ENCODE results near the gene ELAVL3.

The ELAVL3 gene

GRCh38 chr19:11495885-11496284 is 15.0 kb upstream of the ELAVL3 start:
- no peak for TF ChIP-seq EZH2phosphoT487 (IDR thresholded peaks at IDR 0.05; ENCODE audit: borderline replicate concordance)
- TF ChIP-seq CTCF (conservative IDR thresholded peaks at IDR 0.05; ENCODE audit: low read length), result no peak
- no peaks in the 10 kb centered on the region for H3K4me1 ChIP-seq (ENCODE audit: insufficient read depth, low read length, poor library complexity, severe bottlenecking)
- peaks cover 4% of the 10 kb centered on the region for H4K20me1 ChIP-seq (ENCODE audit: insufficient read depth, low read length, poor library complexity, severe bottlenecking)
- H2AFZ ChIP-seq (ENCODE audit: low read length), result no peak overlapping the region
- H3K4me3 ChIP-seq (ENCODE audit: low read length, poor library complexity, severe bottlenecking), result no peak overlapping the region
- H3K27me3 ChIP-seq (ENCODE audit: insufficient read depth, low read length, poor library complexity, severe bottlenecking), result no peaks in the 10 kb centered on the region
- H3K9me3 ChIP-seq (ENCODE audit: insufficient read depth, low read depth, low read length), result no peaks in the 10 kb centered on the region
- peaks cover 10% of the 10 kb centered on the region; the same call in 1 of the 2 replicates for H3K36me3 ChIP-seq (ENCODE audit: insufficient read depth, low read length)
- H3K4me2 ChIP-seq (ENCODE audit: low read depth, low read length, poor library complexity, severe bottlenecking), result no peak overlapping the region
- H3F3A ChIP-seq (ENCODE audit: low read depth), result no peaks in the 10 kb centered on the region
- H3K9me2 ChIP-seq (replicated peaks; ENCODE audit: low read depth, low read length), result no peaks in the 10 kb centered on the region
- H3K79me2 ChIP-seq (ENCODE audit: insufficient read depth, low read length), result no peaks in the 10 kb centered on the region
- H3K9ac ChIP-seq (ENCODE audit: low read depth, low read length, poor library complexity, severe bottlenecking), result no peak overlapping the region

GRCh38 chr19:11495481-11495880 is 14.6 kb upstream of the ELAVL3 start:
- no peaks in the 10 kb centered on the region for H3K79me2 ChIP-seq (ENCODE audit: insufficient read depth, low read length)
- H2AFZ ChIP-seq (ENCODE audit: low read length), result no peak overlapping the region
- TF ChIP-seq CTCF (conservative IDR thresholded peaks at IDR 0.05; ENCODE audit: low read length), result no peak
- no peak for TF ChIP-seq EZH2phosphoT487 (IDR thresholded peaks at IDR 0.05; ENCODE audit: borderline replicate concordance)
- H4K20me1 ChIP-seq (ENCODE audit: insufficient read depth, low read length, poor library complexity, severe bottlenecking), result peaks cover 4% of the 10 kb centered on the region
- H3K9ac ChIP-seq (ENCODE audit: low read depth, low read length, poor library complexity, severe bottlenecking), result no peak overlapping the region
- no peak overlapping the region for H3K4me3 ChIP-seq (ENCODE audit: low read length, poor library complexity, severe bottlenecking)
- no peaks in the 10 kb centered on the region for H3K9me3 ChIP-seq (ENCODE audit: insufficient read depth, low read depth, low read length)
- H3K4me1 ChIP-seq (ENCODE audit: insufficient read depth, low read length, poor library complexity, severe bottlenecking), result no peaks in the 10 kb centered on the region
- H3K36me3 ChIP-seq (ENCODE audit: insufficient read depth, low read length), result peaks cover 10% of the 10 kb centered on the region; the same call in 1 of the 2 replicates
- H3K4me2 ChIP-seq (ENCODE audit: low read depth, low read length, poor library complexity, severe bottlenecking), result no peak overlapping the region
- no peaks in the 10 kb centered on the region for H3F3A ChIP-seq (ENCODE audit: low read depth)
- H3K9me2 ChIP-seq (replicated peaks; ENCODE audit: low read depth, low read length), result no peaks in the 10 kb centered on the region
- H3K27me3 ChIP-seq (ENCODE audit: insufficient read depth, low read length, poor library complexity, severe bottlenecking), result no peaks in the 10 kb centered on the region

GRCh38 chr19:11494634-11495285 is 13.9 kb upstream of the ELAVL3 start:
- no peaks in the 10 kb centered on the region for H3F3A ChIP-seq (ENCODE audit: low read depth)
- H3K9me2 ChIP-seq (replicated peaks; ENCODE audit: low read depth, low read length), result no peaks in the 10 kb centered on the region
- no peaks in the 10 kb centered on the region for H3K27me3 ChIP-seq (ENCODE audit: insufficient read depth, low read length, poor library complexity, severe bottlenecking)
- no peak overlapping the region for H3K9ac ChIP-seq (ENCODE audit: low read depth, low read length, poor library complexity, severe bottlenecking)
- H3K36me3 ChIP-seq (ENCODE audit: insufficient read depth, low read length), result peaks cover 15% of the 10 kb centered on the region; the same call in 1 of the 2 replicates
- no peaks in the 10 kb centered on the region for H3K79me2 ChIP-seq (ENCODE audit: insufficient read depth, low read length)
- H3K4me1 ChIP-seq (ENCODE audit: insufficient read depth, low read length, poor library complexity, severe bottlenecking), result no peaks in the 10 kb centered on the region
- TF ChIP-seq EZH2phosphoT487 (IDR thresholded peaks at IDR 0.05; ENCODE audit: borderline replicate concordance) (no peak), CTCF (conservative IDR thresholded peaks at IDR 0.05; ENCODE audit: low read length) (no peak)
- no peak overlapping the region for H3K4me2 ChIP-seq (ENCODE audit: low read depth, low read length, poor library complexity, severe bottlenecking)
- peaks cover 4% of the 10 kb centered on the region for H4K20me1 ChIP-seq (ENCODE audit: insufficient read depth, low read length, poor library complexity, severe bottlenecking)
- H2AFZ ChIP-seq (ENCODE audit: low read length), result no peak overlapping the region
- H3K4me3 ChIP-seq (ENCODE audit: low read length, poor library complexity, severe bottlenecking), result no peak overlapping the region
- no peaks in the 10 kb centered on the region for H3K9me3 ChIP-seq (ENCODE audit: insufficient read depth, low read depth, low read length)

Measured in Loucy (cell line).